Stomach smooth muscle (tissue), 2 donors: ENCODE data around the gene RAD51AP2.
"Not testable (repeated sequence)": the region's sequence is repeated elsewhere in the genome, so short reads cannot be mapped to it uniquely, and the experiment has no call there.

Experiments used
- H3K27ac ChIP-seq: one replicate; pipeline ENCODE4 v1.7.0; 2013; ENCODE audit warnings: mild to moderate bottlenecking, low read length, inconsistent platforms
- H3K27me3 ChIP-seq, 2 donors: one replicate each; pipeline ENCODE4 v1.7.0; 2013; ENCODE audit warnings: low read length in 2 of 2; ENCODE audit not compliant: insufficient read depth in 2 of 2, control insufficient read depth in 1 of 2
- H3K36me3 ChIP-seq, 2 donors: one replicate each; pipeline ENCODE4 v1.7.0; 2013; ENCODE audit warnings: low read length in 2 of 2; ENCODE audit not compliant: control insufficient read depth in 2 of 2, insufficient read depth in 2 of 2
- H3K4me1 ChIP-seq: one replicate; pipeline ENCODE4 v1.7.0; 2013; ENCODE audit warnings: low read length; ENCODE audit not compliant: control insufficient read depth, insufficient read depth
- H3K4me3 ChIP-seq, 2 donors: one replicate each; pipeline ENCODE4 v1.7.0; 2013; ENCODE audit warnings: low read length in 2 of 2
- H3K9ac ChIP-seq, 2 donors: one replicate each; pipeline ENCODE4 v1.7.0; 2013; ENCODE audit warnings: low read length in 2 of 2, mild to moderate bottlenecking in 1 of 2
- H3K9me3 ChIP-seq, 2 donors: one replicate each; pipeline ENCODE4 v1.7.0; 2013; ENCODE audit warnings: low read length in 2 of 2; ENCODE audit not compliant: control insufficient read depth in 2 of 2
- donor health status: healthy.
- donor health status: Pancreatic carcinoma.

The RAD51AP2 gene

GRCh38 chr2:17506736-17507616 lies 11.3 kb downstream of the RAD51AP2 start:
- H3K27me3 ChIP-seq: no peaks in the 10 kb centered on the region
- H3K9ac ChIP-seq: no peak overlapping the region
- H3K4me3 ChIP-seq: no peak overlapping the region
- H3K9me3 ChIP-seq: no peaks in the 10 kb centered on the region
- H3K36me3 ChIP-seq: no peaks in the 10 kb centered on the region
- no peak overlapping the region for H3K27ac ChIP-seq
- no peaks in the 10 kb centered on the region for H3K4me1 ChIP-seq

DNA sequence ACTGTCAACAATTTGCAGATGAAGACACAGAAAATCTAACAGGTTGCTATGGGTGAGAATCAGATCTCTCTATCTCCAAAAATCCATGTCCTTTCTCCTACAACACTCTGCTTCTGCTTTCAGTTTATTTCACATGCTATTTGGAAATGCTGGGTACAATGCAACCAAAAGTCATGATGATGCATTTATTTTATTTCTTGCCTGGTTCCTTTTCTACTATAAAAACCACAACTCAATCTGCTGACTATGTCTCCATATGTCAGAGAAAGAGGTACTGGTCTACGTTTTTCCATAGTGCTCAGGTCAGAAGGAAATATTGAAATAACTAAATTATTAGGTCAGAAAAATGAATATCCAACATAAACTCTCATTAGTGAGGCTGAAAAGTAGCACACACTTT lies 20.5 kb downstream of the RAD51AP2 start:
- no peak overlapping the region for H3K9ac ChIP-seq
- H3K4me1 ChIP-seq: no peaks in the 10 kb centered on the region
- H3K4me3 ChIP-seq: no peak overlapping the region
- no peak overlapping the region for H3K27ac ChIP-seq
- H3K9me3 ChIP-seq: no peaks in the 10 kb centered on the region
- H3K27me3 ChIP-seq: no peaks in the 10 kb centered on the region
- H3K36me3 ChIP-seq: no peaks in the 10 kb centered on the region

- H3K4me1 ChIP-seq: no peaks in the 10 kb centered on the region
- H3K4me3 ChIP-seq: no peak overlapping the region
- no peak overlapping the region for H3K9ac ChIP-seq
- H3K27me3 ChIP-seq: no peaks in the 10 kb centered on the region
- no peak overlapping the region for H3K27ac ChIP-seq
- no peaks in the 10 kb centered on the region for H3K9me3 ChIP-seq
- no peaks in the 10 kb centered on the region for H3K36me3 ChIP-seq
Observed at GRCh38 chr2:17495590-17495989, 22.6 kb downstream of the RAD51AP2 start.

DNA sequence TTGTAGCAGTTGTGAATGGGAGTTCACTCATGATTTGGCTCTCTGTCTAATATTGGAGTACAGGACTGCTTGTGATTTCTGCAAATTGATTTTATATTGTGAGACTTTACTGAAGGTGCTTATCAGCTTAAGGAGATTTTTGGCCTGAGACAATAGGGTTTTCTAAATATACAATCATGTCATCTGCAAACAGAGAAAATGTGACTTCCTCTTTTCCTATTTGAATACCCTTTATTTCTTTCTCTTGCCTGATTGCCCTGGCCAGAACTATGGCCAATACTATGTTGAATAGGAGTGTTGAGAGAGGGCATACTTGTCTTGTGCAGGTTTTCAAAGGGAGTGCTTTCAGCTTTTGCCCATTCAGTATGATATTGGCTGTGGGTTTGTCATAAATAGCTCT lies 28.1 kb downstream of the RAD51AP2 start:
- not testable (repeated sequence) for H3K27me3 ChIP-seq, H3K4me3 ChIP-seq, H3K4me1 ChIP-seq, H3K9ac ChIP-seq, H3K27ac ChIP-seq, H3K36me3 ChIP-seq, H3K9me3 ChIP-seq

GRCh38 chr2:17488610-17489009 lies 29.6 kb downstream of the RAD51AP2 start:
- H3K4me1 ChIP-seq, H3K4me3 ChIP-seq, H3K9me3 ChIP-seq, H3K9ac ChIP-seq, H3K27ac ChIP-seq, H3K27me3 ChIP-seq, H3K36me3 ChIP-seq: not testable (repeated sequence)

DNA sequence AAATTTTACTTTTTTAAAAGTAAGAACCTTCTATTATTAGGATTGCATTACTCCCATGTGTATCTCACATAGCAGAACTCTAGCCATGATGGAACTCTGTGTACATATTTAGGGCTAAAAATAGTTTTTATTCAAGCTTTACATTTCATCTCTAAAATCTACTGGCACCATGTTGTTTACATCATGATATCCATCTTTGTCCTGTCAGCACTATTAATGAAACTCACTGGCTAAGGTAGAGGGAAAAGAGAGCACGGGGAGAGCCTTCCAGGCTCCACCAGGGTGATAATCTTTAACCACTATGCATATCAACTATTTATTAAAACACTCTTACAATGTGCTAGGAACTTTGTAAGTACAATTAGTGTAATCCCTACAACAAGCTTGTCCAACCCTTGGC lies 34.7 kb downstream of the RAD51AP2 start:
- Histone ChIP-seq H3K4me3 (no peak overlapping the region), H3K27me3 (no peaks in the 10 kb centered on the region), H3K27ac (no peak overlapping the region)

DNA sequence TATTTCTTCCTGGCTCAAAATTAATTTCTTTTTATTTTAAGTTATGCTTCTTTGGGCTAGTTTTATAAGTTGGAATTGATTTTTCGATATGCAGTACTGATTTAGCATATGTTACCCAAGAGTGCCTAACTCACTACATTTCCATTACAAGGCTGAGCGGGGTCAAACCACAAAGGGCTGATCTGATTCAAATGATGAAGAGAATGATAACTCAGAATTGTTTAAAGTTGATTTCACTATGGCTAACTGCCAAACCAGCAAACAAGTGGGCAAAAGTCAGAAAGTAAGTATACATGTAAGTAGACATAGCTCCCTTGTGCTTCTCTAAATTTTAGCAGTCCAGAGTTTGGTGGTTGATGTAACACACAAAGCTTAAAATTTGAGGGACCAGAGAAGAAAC lies 35.6 kb downstream of the RAD51AP2 start:
- no peak overlapping the region for H3K9ac ChIP-seq
- no peaks in the 10 kb centered on the region for H3K9me3 ChIP-seq
- no peaks in the 10 kb centered on the region for H3K27me3 ChIP-seq
- no peaks in the 10 kb centered on the region for H3K4me1 ChIP-seq
- H3K36me3 ChIP-seq: no peaks in the 10 kb centered on the region
- H3K27ac ChIP-seq: no peak overlapping the region
- no peak overlapping the region for H3K4me3 ChIP-seq

More for the DNA sequence above, 34.7 kb downstream of the RAD51AP2 start:
- Histone ChIP-seq H3K4me1 (no peaks in the 10 kb centered on the region), H3K36me3 (no peaks in the 10 kb centered on the region), H3K9me3 (no peaks in the 10 kb centered on the region), H3K9ac (no peak overlapping the region)

DNA sequence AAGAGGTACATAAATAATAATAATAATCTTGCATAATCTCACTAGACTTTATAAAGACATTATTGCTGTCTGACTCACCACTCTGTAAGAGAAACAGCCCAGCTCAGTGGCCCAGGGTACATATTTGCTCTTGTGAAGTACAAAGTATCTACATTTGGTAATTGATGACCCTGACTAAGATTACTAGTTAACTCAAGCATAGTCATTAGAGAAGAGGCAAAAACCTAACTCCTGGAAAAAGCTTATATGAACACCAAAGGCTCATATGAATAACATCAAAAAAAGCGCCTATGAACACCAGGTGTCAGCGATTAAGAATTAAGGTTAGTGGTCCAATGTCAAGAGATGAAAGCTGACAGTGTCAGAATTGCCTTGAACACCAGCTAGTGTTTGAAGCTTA lies 38.4 kb downstream of the RAD51AP2 start:
- no peak overlapping the region for H3K4me3 ChIP-seq
- H3K9me3 ChIP-seq: no peaks in the 10 kb centered on the region

GRCh38 chr2:17476830-17477229 lies 41.4 kb downstream of the RAD51AP2 start:
- no peak overlapping the region for H3K27ac ChIP-seq
- no peak overlapping the region for H3K4me3 ChIP-seq
- no peaks in the 10 kb centered on the region for H3K27me3 ChIP-seq
- no peaks in the 10 kb centered on the region for H3K36me3 ChIP-seq
- no peak overlapping the region for H3K9ac ChIP-seq
- peaks cover 3% of the 10 kb centered on the region for H3K4me1 ChIP-seq
- no peaks in the 10 kb centered on the region for H3K9me3 ChIP-seq

More for the DNA sequence above, 38.4 kb downstream of the RAD51AP2 start:
- Histone ChIP-seq H3K9ac (no peak overlapping the region), H3K4me1 (peaks cover 3% of the 10 kb centered on the region), H3K36me3 (no peaks in the 10 kb centered on the region), H3K27ac (no peak overlapping the region), H3K27me3 (no peaks in the 10 kb centered on the region)

GRCh38 chr2:17476064-17476463 lies 42.2 kb downstream of the RAD51AP2 start:
- no peak overlapping the region for H3K4me3 ChIP-seq
- H3K4me1 ChIP-seq: peaks cover 3% of the 10 kb centered on the region
- no peaks in the 10 kb centered on the region for H3K36me3 ChIP-seq
- no peak overlapping the region for H3K9ac ChIP-seq
- H3K27ac ChIP-seq: no peak overlapping the region
- H3K27me3 ChIP-seq: no peaks in the 10 kb centered on the region
- H3K9me3 ChIP-seq: no peaks in the 10 kb centered on the region

GRCh38 chr2:17475286-17475685 lies 43.0 kb downstream of the RAD51AP2 start:
- Histone ChIP-seq H3K9ac (no peak overlapping the region), H3K36me3 (no peaks in the 10 kb centered on the region), H3K27me3 (no peaks in the 10 kb centered on the region), H3K4me1 (peaks cover 3% of the 10 kb centered on the region), H3K27ac (no peak overlapping the region), H3K4me3 (no peak overlapping the region), H3K9me3 (no peaks in the 10 kb centered on the region)
